ENCODE data around the gene PTPRG. TPM values are rescaled to one million over a fixed set of nuclear protein-coding genes. Genes with fewer than 3 reads are reported as not detected.

Gene PTPRG
- total and polyA plus RNA-seq, 4 donors = 3.6 to 35.6 (median 8.1) TPM

DNA sequence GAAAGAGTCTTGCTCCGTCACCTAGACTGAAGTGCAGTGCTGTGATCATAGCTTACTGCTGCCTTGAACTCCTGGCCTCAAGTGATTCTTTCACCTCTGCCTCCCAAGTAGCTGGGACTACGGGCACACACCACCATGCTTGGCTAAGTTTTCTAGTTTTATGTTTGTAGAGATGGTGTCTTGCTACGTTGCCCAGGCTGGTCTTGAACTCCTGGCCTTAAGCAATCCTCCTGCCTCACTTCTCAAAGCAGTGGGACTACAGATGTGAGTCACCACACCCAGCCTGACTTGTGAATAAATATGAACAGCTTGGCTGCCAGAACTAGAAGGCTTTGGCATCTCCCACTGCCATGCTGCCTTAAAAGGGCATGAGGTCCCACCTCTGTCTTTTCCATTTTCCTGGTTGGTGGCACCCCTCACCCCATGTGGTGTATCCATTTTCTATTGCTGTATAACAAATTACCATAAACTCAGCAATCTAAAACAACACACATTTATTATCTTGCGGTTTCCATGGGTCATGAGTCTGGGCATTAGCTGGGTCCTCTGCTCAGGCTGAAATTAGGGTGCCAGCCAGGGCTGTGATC, 44.3 kb downstream of the PTPRG start:
- Histone ChIP-seq H3K27me3 (ENCODE audit: control insufficient read depth in 4 of 4, insufficient read depth in 4 of 4, low read length in 3 of 4) (no peaks in the 10 kb centered on the region), H3K4me1 (ENCODE audit: control insufficient read depth in 4 of 4, insufficient read depth in 4 of 4, low read length in 3 of 4) (peaks cover 0 to 4% (median under 1%) of the 10 kb centered on the region in 4 donors), H3K27ac (ENCODE audit: low read depth in 1 of 2, low read length in 2 of 2) (no peak overlapping the region), H3K9me3 (ENCODE audit: control insufficient read depth in 4 of 4, low read length in 3 of 4) (no peaks in the 10 kb centered on the region), H3K36me3 (ENCODE audit: control insufficient read depth in 4 of 4, insufficient read depth in 3 of 4, low read depth in 1 of 4, low read length in 3 of 4) (no peaks in the 10 kb centered on the region), H3K9ac (ENCODE audit: low read depth in 1 of 2, low read length in 2 of 2) (no peak overlapping the region), H3K4me3 (ENCODE audit: low read depth in 1 of 3, low read length in 3 of 3) (no peak overlapping the region)
- WGBS = 95% methylated on average over 4 of the region's 4 CpGs
- no peak for DNase-seq (ENCODE audit: low spot score)
- no peak for TF ChIP-seq FOXA1 (IDR thresholded peaks at IDR 0.05)

DNA sequence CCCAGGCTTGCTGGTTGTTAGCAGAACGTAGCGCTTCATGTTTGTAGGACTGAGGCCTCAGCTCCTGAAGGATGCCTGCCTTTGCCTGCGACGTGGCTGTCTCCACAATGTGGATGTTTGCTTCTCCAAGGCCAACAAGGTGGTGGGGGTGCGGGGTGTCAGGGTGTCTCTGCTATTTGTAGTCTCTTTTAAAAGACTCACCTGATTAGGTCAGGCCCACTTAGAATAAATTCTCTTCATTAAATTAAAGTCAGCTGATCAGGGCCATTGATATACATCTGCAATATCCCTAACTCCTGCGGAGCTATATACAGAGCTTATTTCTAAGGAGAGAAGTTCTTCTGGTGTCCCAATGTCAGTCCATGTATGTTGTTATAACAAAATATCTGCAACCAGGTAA, 44.8 kb downstream of the PTPRG start:
- Histone ChIP-seq H3K9me3 (ENCODE audit: control insufficient read depth in 4 of 4, low read length in 3 of 4) (no peaks in the 10 kb centered on the region), H3K27me3 (ENCODE audit: control insufficient read depth in 4 of 4, insufficient read depth in 4 of 4, low read length in 3 of 4) (no peaks in the 10 kb centered on the region), H3K27ac (ENCODE audit: low read depth in 1 of 2, low read length in 2 of 2) (no peak overlapping the region), H3K4me1 (ENCODE audit: control insufficient read depth in 4 of 4, insufficient read depth in 4 of 4, low read length in 3 of 4) (peaks cover 0 to 4% (median under 1%) of the 10 kb centered on the region in 4 donors), H3K36me3 (ENCODE audit: control insufficient read depth in 4 of 4, insufficient read depth in 3 of 4, low read depth in 1 of 4, low read length in 3 of 4) (no peaks in the 10 kb centered on the region), H3K4me3 (ENCODE audit: low read depth in 1 of 3, low read length in 3 of 3) (no peak overlapping the region), H3K9ac (ENCODE audit: low read depth in 1 of 2, low read length in 2 of 2) (no peak overlapping the region)
- 99% methylated on average over 6 of the region's 6 CpGs for WGBS
- TF ChIP-seq ATF3 (IDR thresholded peaks at IDR 0.05) (no peak), GABPA (IDR thresholded peaks at IDR 0.05 in 1 of 2, conservative IDR thresholded peaks at IDR 0.05 in 1 of 2) (no peak), YY1 (IDR thresholded peaks at IDR 0.05) (no peak), JUND (IDR thresholded peaks at IDR 0.05) (no peak), CTCF (IDR thresholded peaks at IDR 0.05; ENCODE audit: low read depth, low read length, missing input control) (no peak), TAF1 (conservative IDR thresholded peaks at IDR 0.05) (no peak), RXRA (IDR thresholded peaks at IDR 0.05) (no peak), HNF4A (conservative IDR thresholded peaks at IDR 0.05) (no peak), REST (IDR thresholded peaks at IDR 0.05) (no peak), HNF4G (IDR thresholded peaks at IDR 0.05) (no peak), RAD21 (IDR thresholded peaks at IDR 0.05) (no peak), FOXA2 (IDR thresholded peaks at IDR 0.05) (no peak), SP1 (IDR thresholded peaks at IDR 0.05) (no peak), NR2F2 (IDR thresholded peaks at IDR 0.05) (no peak), FOXA1 (IDR thresholded peaks at IDR 0.05) (no peak), MAX (IDR thresholded peaks at IDR 0.05) (no peak), EGR1 (IDR thresholded peaks at IDR 0.05; ENCODE audit: low read depth in 2 of 2) (no peak)
- TF ChIP-seq, protein P1, sequence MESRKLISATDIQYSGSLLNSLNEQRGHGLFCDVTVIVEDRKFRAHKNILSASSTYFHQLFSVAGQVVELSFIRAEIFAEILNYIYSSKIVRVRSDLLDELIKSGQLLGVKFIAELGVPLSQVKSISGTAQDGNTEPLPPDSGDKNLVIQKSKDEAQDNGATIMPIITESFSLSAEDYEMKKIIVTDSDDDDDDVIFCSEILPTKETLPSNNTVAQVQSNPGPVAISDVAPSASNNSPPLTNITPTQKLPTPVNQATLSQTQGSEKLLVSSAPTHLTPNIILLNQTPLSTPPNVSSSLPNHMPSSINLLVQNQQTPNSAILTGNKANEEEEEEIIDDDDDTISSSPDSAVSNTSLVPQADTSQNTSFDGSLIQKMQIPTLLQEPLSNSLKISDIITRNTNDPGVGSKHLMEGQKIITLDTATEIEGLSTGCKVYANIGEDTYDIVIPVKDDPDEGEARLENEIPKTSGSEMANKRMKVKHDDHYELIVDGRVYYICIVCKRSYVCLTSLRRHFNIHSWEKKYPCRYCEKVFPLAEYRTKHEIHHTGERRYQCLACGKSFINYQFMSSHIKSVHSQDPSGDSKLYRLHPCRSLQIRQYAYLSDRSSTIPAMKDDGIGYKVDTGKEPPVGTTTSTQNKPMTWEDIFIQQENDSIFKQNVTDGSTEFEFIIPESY (IDR thresholded peaks at IDR 0.05) = no peak
- no peak for DNase-seq (ENCODE audit: low spot score)

Data from liver (tissue), 9 donors.